Measurements from ENCODE around the gene PEF1.

The PEF1 gene

GRCh38 chr1:31644560-31645273 is at the start of gene PEF1:
PEF1 (minus strand) TSS chr1:31644876; CDS start chr1:31644864, 12 bp downstream.
- peak; percentile 96 to 97 for DNase-seq

DNA sequence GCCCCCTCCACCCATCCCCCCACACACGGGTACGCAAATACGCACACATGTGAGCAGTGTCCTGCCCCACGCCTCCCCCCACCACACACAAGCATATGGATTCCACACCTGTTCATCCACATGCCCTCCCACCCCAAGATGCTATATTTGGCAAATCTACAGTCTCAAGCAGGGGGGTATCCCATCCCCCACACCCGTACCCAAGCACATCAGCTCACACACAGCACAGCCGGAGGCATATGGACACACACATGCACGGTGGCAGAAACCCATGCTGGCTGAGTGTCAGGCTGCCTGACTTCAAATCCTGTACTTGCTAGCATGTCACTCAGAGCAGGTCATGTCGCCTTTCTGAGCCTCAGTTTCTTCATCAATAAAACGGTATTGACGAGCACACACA is 48.6 kb upstream of the PEF1 start:
- DNase-seq: peak; percentile 80 to 94

- peak in 1 of 2 experiments; percentile 32 for DNase-seq
These were observed 47.3 kb upstream of the PEF1 start for GRCh38 chr1:31691951-31692350.

GRCh38 chr1:31691446-31691845 is 46.8 kb upstream of the PEF1 start:
- DNase-seq: no peak

- no peak for DNase-seq
These were observed 46.2 kb upstream of the PEF1 start for GRCh38 chr1:31690921-31691320.

- DNase-seq: no peak
These were observed 45.2 kb upstream of the PEF1 start for GRCh38 chr1:31689854-31690253.

DNA sequence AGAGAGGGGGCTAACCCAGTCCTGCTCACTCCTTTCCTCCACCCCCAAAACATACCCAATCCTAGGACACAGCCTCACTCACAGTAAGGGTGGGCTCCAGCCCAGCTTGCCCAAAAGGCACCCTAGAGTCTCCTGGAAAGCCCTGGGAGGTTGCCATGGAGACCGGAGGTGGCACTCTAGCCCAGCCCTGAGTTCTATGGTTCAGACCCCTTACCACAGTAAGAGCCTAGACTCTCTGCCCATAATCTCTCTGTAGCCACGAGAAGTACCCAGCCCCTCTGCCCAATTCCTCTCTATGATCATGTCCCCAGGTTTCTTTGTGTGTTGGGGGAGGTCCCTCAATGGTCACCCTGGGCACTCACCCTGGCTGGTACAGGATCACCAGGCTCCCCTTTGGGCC is 44.7 kb upstream of the PEF1 start:
- peak in 1 of 2 experiments; percentile 31 for DNase-seq

- DNase-seq: no peak
These were observed 43.7 kb upstream of the PEF1 start for GRCh38 chr1:31688233-31688918.

DNA sequence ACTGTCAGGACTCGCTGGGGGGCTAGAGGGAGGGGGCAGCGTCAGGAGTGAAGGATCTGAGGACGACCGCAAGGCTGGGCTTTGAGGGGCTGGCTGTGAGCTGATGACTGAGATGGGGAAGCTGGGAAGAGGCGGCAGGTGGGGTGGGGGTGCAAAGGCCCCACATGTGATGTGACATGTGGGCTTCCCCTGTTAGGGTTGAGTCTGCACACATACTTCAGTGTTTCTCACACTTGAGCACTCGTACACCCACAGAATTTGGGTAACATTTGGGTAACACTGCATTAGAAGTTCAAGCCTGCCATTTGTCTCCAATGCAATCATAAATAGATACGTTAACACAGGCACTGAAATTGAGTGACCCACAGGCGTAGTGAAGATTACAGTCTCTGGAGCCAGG is 42.9 kb upstream of the PEF1 start:
- DNase-seq: no peak

DNA sequence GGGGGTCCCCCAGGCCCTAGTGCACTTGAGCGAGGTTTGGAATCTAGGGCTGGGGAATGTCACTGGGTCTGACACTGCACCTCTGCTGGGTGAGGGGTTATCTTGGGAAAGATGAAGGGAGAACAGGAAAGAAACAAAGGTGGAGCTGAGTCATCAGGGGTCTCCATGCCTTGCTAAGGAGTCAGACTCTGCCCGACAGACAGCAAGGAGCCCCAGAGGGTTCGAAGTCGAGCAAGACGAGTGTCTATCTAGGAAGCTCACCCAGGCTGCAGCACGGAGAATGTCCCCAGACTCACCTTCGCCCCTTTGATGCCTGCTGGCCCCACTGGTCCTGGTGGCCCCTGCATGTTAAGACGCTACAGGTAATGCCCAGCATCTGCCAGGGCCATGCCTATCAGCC is 41.1 kb upstream of the PEF1 start:
- no peak for DNase-seq

DNA sequence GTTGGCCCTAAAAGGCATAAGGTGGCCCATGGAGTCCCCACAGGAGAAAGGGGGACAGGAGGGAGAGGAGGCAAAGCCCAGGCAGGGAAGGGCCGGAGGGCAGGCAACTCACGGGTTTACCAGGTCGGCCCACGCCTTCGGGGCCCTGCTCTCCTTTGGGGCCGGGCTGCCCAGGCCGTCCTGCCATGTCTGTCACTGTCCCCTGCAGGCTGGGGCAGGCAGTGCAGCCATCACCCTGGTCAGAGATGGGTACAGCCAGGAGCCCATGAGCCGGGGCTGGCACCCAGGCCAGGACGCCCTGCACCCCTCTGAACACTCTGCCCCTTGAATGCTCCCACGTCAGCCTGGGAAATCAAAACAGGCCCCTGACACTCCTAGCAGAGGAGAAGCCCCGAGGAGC is 39.3 kb upstream of the PEF1 start:
- no peak for DNase-seq

DNA sequence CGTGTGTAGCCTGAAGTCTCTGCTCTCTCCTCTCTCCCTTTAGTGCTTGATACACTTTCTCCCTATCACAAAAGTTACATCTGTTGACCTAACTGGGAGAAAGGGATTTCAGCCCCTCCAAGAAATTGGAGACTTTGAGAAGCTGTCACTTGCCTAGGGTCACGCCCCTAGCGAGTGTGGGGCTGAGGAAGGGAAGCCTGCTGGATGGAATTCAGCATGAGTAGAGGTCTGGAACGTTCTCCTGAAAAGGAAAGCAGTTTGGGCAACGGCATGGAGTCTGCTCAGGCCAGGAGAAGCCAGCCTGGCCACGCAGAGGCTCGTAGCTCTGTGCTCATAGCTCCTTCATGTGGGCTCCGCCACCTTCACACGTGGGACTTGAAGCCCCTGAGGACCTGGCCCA is 36.7 kb upstream of the PEF1 start:
- DNase-seq: peak in 1 of 2 experiments; percentile 55

DNA sequence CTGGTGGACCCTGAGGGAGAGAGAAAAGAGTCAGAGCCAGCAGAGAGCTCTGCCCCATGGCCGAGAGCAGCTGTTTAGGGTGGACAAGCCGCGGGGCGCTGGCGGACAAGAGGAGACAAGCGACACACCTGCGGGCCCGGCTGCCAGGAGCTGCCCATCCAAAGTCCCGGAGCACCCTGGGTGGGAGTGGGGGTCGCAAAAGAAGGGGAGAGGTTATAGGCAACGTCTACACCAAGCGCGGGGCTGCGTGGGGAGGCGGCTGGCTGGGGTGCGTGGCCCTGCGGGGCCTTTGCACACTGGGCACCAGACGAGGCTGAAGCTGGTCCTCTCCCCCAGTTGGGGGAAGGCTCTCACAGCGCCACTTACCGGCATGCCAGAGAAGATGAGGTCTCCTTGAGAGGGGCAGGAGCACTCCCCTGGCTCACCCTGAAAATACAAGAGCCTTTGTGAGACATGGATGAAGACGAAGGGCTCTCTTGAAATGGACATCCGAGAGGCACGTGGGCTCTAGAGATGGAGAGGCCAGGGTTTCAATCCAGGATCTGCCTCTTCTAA is 35.1 kb upstream of the PEF1 start:
- no peak for DNase-seq

DNA sequence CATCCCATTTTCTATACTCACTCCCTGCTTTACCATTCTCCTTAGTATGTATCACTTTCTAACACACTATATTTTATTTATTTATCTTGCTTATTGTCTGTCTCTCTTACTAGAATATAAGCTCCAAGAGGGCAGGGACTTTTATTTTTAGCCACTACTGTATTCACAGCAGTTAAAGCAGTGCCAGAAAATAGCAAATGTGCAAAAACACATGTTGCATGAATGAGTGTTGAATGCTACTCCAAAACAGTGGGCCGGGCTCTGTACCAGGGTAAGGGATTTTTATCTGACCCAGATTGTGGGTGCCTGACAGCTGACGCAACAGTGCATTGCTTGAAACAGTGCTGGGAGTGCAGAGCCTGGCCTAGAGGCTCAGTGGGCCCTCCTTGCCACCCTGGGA is 34.4 kb upstream of the PEF1 start:
- DNase-seq: no peak

DNA sequence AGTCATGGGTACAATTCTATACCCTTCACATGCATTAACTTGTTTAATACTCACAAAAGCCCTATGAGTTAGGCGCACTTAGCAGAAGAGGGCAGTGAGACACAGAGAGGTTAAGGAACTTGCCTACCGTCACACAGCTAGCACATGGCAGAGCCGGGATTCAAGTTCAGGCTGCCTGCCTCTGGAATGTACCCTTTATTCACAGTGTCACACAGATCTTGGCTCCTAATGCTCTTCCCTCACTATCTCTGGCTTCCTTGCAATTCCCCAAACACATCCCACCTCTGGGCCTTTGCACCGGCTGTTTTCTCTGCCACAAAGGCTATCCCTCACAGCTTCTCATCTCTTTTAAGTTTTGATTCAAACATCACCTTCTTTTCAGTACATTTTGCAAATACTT is 34.0 kb upstream of the PEF1 start:
- DNase-seq: no peak

DNA sequence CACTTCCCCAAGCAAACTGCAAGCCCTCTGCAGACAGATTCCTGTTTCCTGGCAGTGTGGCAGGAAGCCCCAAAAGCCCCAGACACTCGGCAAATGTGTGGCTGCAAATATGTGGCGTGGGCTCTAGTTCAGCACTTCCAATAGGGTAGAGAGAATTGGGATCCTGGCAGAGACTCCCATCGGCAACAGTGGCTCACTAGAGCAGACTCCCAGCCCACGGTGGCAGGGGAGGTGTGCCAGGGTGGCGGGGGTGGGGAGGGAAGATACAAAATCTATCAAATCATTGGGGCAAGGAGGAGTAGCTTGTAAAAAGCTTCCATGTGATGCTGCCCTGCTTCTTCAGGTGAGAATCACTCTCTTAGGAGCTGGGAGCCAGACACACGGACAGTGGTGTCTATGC is 33.3 kb upstream of the PEF1 start:
- DNase-seq: no peak

- DNase-seq: no peak
These were observed 32.7 kb upstream of the PEF1 start for GRCh38 chr1:31677401-31677800.

- no peak for DNase-seq
These were observed 31.1 kb upstream of the PEF1 start for GRCh38 chr1:31675756-31676155.

- DNase-seq: no peak
These were observed 30.5 kb upstream of the PEF1 start for GRCh38 chr1:31675161-31675560.

DNA sequence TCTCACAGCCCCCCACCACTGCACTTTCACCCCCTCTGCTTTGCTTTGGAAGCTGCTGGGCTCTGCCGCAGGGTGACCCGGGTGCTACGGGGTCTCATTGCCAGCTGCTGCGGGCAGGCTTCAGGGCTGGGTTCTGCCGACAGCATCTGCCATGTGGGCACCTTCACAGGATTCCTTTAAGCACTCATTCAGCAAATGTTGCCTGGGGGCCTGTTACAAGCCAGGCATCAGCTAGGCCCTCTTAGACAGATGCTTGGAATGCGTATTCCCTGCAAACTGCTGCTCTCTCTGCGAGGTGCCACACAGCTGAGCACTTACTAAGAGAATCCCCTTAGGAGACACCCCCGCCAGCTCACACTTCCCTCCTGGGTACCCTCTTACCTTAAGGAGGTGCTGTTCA is 29.9 kb upstream of the PEF1 start:
- peak; percentile 86 to 97 for DNase-seq

- no peak for DNase-seq
These were observed 28.8 kb upstream of the PEF1 start for GRCh38 chr1:31673433-31673832.

DNA sequence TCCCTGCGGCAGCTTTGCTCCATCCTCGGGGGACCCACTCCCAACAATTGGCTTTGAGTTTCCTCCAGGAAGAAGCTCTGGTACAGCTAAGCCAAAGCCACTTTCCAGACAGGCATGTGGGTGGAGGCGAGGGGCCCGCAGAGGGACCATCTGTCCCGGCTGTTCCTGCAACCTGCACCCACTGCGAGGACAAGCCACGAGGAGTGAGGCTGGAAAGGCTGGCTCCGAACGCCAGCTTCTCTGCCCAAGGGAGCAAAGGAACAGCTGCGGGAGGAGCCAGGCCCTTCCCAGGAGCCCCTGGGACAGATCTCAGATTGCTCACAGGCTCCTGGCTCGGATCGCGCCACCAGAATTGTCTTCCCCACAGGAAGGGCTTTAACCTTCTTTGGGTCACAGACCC is 28.3 kb upstream of the PEF1 start:
- DNase-seq: peak; percentile 87 to 97

DNA sequence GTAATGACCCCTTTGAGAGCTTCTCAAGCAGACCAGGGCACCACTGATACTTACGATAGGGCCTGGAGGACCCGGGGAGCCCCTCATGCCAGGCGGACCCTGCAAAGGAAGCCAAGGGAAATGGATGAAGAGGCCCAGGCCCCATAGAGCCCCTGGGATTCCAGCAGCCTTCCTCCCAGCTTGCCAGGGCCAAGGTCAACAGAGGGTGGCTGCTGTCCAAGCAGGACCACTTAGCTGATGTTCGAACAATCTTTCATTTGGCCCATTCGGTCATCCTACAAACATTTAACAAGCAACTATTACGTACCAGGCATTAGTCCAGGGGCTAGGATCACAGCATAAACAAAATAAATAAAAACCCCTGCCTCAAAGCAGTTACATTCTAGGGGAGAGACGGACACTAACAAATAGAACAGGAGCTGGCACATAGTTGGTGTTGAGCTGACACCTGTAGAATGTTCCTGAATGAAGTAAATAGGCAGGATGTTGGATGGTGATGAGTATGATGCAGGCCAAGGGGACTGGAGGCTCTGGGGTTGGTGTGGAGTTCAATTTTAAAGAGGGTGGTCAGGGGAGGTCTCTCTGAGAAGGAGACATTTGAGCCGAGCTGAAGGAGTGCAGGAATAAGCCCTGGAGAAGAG is 27.0 kb upstream of the PEF1 start:
- DNase-seq: no peak

GRCh38 chr1:31671147-31671546 is 26.5 kb upstream of the PEF1 start:
- no peak for DNase-seq

All from NCI-H524 (cell line).